ENCODE data around the gene GABRG1. TPM values are rescaled to one million over a fixed set of nuclear protein-coding genes. Genes with fewer than 3 reads are reported as not detected.

The GABRG1 gene
- total and polyA plus RNA-seq, 9 of the 15 experiments (the other 6 are each of a cell fraction or from before 2014, with no cell fraction given) = 0.20 to 0.51 (median 0.37) TPM

DNA sequence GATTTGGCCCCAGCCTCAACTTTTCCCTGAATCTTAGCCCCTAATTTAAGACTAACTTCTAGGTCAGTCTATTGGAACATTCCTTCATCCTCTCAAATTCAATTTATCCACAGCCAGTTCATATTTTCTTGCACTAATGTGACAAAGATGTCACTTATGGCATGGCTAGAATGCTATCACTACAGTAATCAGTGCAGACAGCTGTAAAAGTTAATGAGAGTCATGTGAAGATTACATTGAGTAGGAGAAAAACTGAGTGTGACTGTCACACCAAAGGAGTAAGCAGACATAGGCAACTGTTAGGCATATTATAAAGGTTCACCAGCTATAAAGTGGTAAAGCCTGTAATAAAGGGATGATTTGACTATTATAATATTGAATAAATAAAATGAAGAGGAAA, 42.6 kb downstream of the GABRG1 start:
- Histone ChIP-seq H3K36me3 (ENCODE audit: control insufficient read depth, insufficient read depth, low read length) (no peaks in the 10 kb centered on the region), H3K9ac (ENCODE audit: insufficient read depth in 1 of 2, low read depth in 2 of 2, low read length in 2 of 2) (0 out of 4 replicates have a peak overlapping the region, but pooled peaks of 1 of the 2 experiments have one; percentile 10), H3K9me1 (ENCODE audit: control insufficient read depth, insufficient read depth, low read length) (no peaks in the 10 kb centered on the region), H3K4me1 (replicated peaks in 1 of 2; ENCODE audit: control insufficient read depth in 2 of 2, insufficient read depth in 2 of 2, low read length in 2 of 2) (no peaks in the 10 kb centered on the region), H3K9me3 (replicated peaks; ENCODE audit: control insufficient read depth, insufficient read depth, low read depth, low read length) (no peaks in the 10 kb centered on the region), H3K4me3 (no peak overlapping the region), H3K79me2 (ENCODE audit: control insufficient read depth, insufficient read depth, low read length) (no peaks in the 10 kb centered on the region), H3K27ac (ENCODE audit: extremely low read depth, low read depth, low read length) (peak overlapping the region; percentile 35; the same call in 2 of the 3 replicates), H3K4me2 (ENCODE audit: insufficient read depth, low read length) (no peak overlapping the region), H4K20me1 (replicated peaks; ENCODE audit: control insufficient read depth, insufficient read depth, low read length) (no peaks in the 10 kb centered on the region), H2AFZ (ENCODE audit: low read depth, low read length) (no peak overlapping the region), H3K27me3 (ENCODE audit: control insufficient read depth in 2 of 2, insufficient read depth in 2 of 2, low read length in 2 of 2) (no peaks in the 10 kb centered on the region)
- POLR2A ChIA-PET = no interaction called here
- intact Hi-C loops (cut with micrococcal nuclease) (no loop called here), in situ Hi-C loops (cut with MboI) (no loop called here)
- TF ChIP-seq SP1 (CRISPR knock-in tag; IDR thresholded peaks at IDR 0.05) (0 out of 2 replicates have a peak, but pooled peaks have one; percentile 18), ILK (tag; IDR thresholded peaks at IDR 0.05; ENCODE audit: borderline replicate concordance, low read depth) (no peak)
- DNase-seq (ENCODE audit: extremely low read depth in 1 of 4, low spot score in 3 of 4) (no peak), ATAC-seq (0 out of 3 replicates have a peak, but pooled peaks have one; percentile 34), FAIRE-seq (no peak)
- BruUV-seq (replicated peaks) = no TSS peak
- CTCF ChIA-PET (ENCODE audit: low intra/inter-chr PET ratio) = no interaction called here

DNA sequence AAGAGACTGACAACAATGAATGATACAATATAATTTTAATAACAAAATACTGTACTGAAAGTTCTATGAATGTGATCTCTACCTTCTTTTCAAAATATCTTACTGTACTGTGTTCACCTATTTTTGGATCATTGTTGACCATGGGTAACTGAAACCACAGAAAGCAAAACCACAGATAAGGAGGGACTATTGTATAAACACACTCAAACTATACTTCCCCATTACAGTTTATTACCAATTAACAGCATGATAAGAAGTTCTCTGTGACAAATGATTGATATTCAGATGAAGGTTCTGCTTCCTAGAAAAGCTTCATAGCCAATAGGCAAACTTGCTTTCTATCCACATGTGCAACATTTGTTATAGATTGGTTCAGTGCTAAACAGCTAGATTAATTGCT, 50.1 kb downstream of the GABRG1 start:
- Histone ChIP-seq H3K27me3 (ENCODE audit: control insufficient read depth in 2 of 2, insufficient read depth in 2 of 2, low read length in 2 of 2) (no peaks in the 10 kb centered on the region), H3K4me2 (ENCODE audit: insufficient read depth, low read length) (no peak overlapping the region), H3K79me2 (ENCODE audit: control insufficient read depth, insufficient read depth, low read length) (no peaks in the 10 kb centered on the region), H3K9me1 (ENCODE audit: control insufficient read depth, insufficient read depth, low read length) (no peaks in the 10 kb centered on the region), H3K4me1 (replicated peaks in 1 of 2; ENCODE audit: control insufficient read depth in 2 of 2, insufficient read depth in 2 of 2, low read length in 2 of 2) (no peaks in the 10 kb centered on the region), H3K27ac (ENCODE audit: extremely low read depth, low read depth, low read length) (no peak overlapping the region), H3K9me3 (replicated peaks; ENCODE audit: control insufficient read depth, insufficient read depth, low read depth, low read length) (no peaks in the 10 kb centered on the region), H3K9ac (ENCODE audit: insufficient read depth in 1 of 2, low read depth in 2 of 2, low read length in 2 of 2) (no peak overlapping the region), H3K36me3 (ENCODE audit: control insufficient read depth, insufficient read depth, low read length) (no peaks in the 10 kb centered on the region), H2AFZ (ENCODE audit: low read depth, low read length) (no peak overlapping the region), H3K4me3 (no peak overlapping the region), H4K20me1 (replicated peaks; ENCODE audit: control insufficient read depth, insufficient read depth, low read length) (no peaks in the 10 kb centered on the region)
- ATAC-seq = no peak
- ChIA-PET POLR2A (no interaction called here), CTCF (ENCODE audit: low intra/inter-chr PET ratio) (no interaction called here)
- FAIRE-seq = no peak
- no peak for DNase-seq (ENCODE audit: extremely low read depth in 1 of 4, low spot score in 3 of 4)
- in situ Hi-C loops (cut with MboI) = no loop called here
- intact Hi-C loops (cut with micrococcal nuclease) = no loop called here
- no TSS peak for BruUV-seq (replicated peaks)
- TF ChIP-seq ZNF445 (CRISPR knock-in tag; IDR thresholded peaks at IDR 0.05; ENCODE audit: low read depth) = no peak
- TF ChIP-seq, protein P1, sequence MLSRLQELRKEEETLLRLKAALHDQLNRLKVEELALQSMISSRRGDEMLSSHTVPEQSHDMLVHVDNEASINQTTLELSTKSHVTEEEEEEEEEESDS (CRISPR knock-in tag; IDR thresholded peaks at IDR 0.05) = no peak
- TF ChIP-seq, protein P2, sequence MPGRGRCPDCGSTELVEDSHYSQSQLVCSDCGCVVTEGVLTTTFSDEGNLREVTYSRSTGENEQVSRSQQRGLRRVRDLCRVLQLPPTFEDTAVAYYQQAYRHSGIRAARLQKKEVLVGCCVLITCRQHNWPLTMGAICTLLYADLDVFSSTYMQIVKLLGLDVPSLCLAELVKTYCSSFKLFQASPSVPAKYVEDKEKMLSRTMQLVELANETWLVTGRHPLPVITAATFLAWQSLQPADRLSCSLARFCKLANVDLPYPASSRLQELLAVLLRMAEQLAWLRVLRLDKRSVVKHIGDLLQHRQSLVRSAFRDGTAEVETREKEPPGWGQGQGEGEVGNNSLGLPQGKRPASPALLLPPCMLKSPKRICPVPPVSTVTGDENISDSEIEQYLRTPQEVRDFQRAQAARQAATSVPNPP (IDR thresholded peaks at IDR 0.05; ENCODE audit: borderline replicate concordance, insufficient read depth, insufficient read length) = no peak
- no peak for TF ChIP-seq ZNF79 (CRISPR knock-in tag; IDR thresholded peaks at IDR 0.05; ENCODE audit: low read depth)
- no peak for TF ChIP-seq ARID2 (IDR thresholded peaks at IDR 0.05)
- TF ChIP-seq, protein P3, sequence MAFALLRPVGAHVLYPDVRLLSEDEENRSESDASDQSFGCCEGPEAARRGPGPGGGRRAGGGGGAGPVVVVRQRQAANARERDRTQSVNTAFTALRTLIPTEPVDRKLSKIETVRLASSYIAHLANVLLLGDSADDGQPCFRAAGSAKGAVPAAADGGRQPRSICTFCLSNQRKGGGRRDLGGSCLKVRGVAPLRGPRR (CRISPR knock-in tag; IDR thresholded peaks at IDR 0.05) = no peak

Data from K562 (cell line).